Activated effector memory CD4-positive, alpha-beta T cell treated with anti-CD3 and anti-CD28 coated beads, Interleukin-2, amount 50 U/mL, for 16 hours (primary cell): Measurements from ENCODE around the gene ATP2A2.

Experiments used
- DNase-seq: peaks from one replicate; pipeline ENCODE4 v3.0.0-alpha.2; 2020

ATP2A2 gene

DNA sequence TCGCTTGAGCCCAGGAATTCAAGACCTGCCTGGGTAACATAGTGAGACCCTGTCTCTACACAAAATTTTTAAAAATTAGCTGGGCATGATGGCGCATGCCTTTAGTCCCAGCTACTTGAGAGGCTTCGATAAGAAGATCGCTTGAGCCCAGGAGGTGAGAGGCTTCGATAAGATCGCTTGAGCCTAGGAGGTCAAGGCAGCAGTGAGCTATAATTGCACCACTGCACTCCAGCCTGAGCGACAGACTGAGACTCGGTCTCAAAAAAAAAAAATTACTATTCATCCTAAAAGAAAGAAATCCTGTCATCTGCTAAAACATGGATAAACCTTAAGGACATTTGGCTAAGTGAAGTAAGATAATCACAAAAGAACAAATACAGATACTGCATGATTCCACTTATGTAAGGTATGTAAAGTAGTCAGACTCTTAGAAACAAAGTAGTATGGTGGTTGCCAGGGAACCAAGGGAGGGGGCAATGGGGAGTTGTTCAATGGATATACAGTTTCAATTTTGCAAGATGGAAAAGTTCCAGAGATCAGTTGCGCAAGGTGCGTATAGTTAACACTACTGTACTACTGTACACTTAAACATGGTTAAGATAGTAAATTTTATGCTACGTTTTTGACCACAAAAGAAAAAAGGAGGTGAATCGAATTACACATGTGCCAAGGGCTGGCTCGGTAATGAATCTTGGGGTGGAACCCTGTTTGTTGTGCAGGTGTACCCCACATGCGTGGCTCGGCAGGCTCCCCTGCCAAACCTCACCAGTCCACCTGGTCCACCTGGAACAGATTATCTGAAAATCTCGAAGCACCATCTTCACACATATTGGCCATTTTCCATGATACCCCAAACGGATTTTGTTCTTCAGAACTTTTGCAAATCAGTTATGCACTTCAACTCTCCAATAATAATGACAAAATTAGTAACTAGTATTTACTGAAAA, 18.3 kb upstream of the ATP2A2 start:
- DNase-seq = no peak

DNA sequence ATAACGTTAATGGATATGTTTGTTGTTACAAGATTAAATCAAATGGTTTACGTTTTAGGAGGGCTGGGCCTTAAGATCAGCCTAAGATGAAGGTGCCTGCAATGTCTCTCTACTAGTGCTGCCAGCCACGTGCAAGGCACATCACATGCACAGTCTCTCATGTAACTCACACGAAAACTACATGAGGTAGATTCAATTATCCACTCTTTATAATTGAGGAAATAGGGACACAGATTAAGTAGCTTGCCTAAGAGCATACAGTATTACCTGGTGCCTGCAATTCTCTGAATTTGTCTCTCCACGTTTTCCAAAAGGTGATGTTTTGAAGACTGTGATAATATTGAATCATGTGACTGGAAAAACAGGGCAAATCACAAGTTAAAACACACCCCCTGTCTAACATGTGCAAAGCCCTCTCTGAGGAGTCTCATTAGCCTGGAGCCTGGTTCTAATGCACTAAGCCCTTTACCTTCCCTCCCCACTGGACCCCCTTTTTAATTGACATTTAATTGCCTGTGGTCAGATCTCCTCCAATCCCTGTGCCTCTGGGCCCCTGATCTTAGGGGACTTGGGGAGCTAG, 14.6 kb upstream of the ATP2A2 start:
- no peak for DNase-seq

DNA sequence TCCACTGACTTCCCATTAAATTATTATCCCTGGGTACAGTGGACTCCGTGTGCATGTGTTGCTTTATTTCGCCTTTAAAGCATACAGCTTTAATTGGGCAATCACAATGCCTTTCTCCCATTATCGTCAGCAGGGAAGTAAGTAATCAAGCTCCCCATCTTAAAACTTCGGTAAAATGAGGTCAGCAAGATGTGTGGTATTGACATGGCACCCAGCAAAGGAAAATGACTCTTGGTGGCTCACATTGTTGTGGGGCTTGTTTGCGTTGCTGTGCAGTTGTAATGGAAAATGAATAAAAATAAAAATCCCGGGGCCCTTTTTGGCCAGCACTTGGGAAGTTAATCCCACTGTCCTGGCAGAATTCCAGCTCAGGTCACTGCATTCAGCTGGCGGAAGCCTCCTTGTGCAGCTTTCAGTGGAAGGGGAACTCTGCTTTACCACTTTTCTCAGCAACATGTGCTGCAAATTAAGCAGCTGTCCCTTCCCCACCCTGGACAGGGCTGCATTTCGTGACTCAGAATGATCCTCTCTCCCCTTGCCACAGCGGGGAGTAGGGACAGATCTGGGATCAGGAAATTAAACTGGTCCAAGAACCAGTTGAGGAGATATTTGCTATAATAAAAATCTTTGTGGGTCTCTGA, 13.9 kb upstream of the ATP2A2 start:
- no peak for DNase-seq

DNA sequence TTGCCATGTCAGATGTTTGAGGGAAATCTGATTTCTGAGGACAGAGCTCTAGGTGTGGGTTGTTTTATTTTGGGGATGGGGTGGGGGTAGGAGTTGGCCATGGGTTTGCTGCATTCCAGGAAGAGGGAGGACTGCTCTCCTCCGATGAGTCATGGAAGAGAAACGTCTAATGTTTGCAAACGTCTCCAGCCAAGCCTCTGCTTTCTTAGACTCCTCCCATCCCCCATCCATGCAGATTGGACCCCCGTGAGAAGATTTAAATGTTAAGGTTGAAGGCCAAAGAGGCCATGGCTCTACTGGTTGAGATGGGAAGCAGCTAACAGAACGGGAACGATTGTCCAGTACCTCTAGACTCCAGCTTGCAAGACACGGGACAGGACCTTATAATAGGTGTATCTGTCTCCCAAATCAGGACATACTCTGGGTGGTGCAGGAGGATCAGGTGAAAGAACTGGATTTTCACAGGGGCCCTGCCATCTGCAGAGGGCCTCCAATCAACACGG, 11.4 kb upstream of the ATP2A2 start:
- no peak for DNase-seq

DNA sequence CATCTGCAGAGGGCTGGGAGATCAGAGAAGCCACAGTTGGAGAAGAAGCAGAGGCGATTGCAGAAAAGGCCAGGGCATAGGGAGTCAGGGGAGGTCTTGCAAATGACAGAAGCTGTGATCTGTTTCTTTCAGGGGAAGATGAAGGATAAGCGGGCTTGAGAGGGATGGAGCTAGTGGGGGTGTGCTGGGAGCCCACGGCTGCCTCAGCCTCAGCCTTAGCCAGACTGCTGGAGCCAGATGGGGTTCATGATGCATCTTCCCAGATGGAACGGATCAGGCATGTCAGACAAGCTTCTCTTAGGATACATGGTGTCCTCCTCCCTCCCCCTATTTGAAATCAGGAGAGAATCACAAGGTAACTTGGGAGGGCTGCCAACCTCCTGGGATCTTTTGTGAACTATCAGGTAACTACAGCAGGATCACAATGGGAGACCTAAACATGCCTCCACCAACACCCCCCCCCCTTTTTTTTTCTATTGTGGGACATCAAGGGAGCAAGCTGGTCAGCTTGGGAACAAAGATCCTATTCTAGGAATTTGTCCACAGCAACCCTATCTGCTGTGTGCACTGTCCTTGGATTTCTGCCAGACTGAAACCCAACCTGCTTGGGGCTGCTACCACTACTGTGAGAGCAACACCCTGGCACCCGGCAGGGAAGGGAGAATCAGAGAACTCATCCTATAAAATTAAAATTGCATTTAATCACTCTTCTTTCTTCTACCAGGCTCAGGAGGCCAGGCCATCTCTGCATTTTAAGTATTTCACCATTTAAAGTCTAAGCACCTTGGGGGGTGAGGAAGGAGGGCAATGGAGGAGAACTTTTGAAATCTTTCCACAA, 10.7 kb upstream of the ATP2A2 start:
- DNase-seq = no peak

DNA sequence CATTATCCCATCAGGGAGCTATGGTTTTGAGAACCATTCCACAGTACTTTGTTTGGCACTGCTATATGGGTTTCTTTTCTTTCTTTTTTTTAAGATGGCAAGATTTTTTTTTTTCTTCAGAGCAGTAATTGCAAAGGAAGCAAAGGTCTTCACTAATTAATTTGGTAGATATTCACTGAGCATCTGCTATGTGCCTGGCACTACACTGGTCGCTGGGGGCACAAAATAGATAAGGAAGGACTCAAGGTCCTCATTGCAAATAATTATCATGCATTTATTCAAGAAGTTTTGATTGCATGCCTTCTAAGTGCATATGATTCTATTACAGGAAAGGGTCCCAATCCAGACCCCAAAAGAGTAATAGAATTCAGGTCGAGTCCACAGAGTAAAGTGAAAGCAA, 10.0 kb upstream of the ATP2A2 start:
- no peak for DNase-seq

DNA sequence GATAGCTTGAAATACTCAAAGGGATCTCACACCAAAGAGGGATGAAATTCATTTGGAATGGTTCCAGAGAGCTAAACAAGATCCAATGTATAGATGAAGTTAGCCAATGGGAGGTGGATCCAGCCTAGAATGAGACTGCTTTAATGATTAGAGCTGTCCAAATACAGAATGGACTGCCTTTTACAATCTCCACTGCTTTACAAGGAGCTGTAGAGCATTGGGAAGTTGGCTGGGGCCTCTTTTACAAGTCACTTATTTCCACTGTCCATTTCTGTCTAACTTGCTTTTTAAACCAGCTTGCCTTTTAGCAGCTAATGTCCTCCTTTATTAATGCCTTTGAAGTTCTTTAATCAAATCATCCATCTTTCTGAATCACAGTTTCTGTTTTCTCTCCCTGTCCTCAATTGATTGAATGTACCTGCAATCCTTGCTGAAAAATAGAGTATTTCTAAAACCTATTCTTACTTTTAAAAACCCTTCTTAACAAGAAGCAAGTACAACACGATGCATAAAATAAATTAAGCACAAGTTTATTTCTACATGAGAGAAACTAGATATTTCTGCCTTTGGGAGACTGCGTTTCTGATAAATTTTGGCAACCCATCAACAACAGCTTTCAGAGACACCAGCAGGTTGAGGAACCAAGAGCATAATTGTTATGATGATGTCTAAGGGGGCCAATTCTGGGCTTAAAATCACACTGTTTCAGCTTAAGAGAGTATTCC, 3.4 kb upstream of the ATP2A2 start:
- DNase-seq = no peak

DNA sequence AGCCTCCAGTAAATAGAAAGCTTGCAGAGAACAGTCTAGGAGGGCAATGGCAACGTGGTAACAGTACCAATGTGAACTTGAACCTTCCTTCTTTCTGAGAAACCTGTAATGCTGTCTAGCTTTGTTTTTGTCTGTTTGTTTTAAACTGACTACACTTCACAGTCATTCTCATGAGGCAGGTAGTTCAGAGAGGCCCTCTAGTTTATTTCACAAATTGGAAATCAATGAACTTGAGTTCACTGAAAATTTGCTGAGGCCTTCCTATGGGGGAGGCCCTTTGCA, 2.9 kb upstream of the ATP2A2 start:
- DNase-seq = no peak

DNA sequence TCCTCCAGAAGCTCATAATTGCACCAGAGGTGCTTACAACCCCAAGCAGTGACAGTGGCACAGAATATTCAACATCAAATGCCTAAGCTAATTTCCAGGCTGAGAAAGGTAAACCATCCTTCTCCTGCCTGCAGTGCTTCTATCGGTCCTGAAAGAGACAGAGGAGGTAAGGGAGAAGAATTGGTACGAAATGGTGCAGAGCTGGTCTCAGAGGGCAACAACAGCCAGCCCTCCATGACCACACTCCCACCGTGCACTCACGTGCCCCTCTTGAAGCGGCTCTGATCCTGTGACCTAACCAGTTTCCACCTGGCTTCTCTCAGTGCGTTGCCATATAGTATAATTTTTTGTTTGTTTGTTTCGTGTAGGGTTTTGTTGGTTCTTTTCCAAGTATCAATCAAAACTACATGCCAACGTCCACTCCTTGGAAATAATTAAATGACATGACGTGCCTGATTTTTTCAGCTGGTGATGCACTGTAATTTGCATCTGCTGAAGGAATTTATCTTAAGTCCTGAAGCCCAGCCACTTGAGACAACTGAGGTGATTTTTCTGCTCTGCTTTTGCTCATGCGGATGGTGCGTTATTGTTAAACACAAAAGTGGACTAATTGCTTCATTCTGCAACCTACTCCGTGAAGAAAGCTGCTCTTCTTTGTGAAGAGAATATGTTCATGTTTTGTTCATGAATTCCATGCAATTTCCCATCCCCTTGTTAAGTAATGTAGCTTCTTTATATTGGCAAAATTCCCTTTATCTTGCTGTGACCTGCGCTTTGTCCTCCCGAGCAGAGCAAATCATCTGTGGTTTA, 1.3 kb upstream of the ATP2A2 start:
- DNase-seq = no peak

DNA sequence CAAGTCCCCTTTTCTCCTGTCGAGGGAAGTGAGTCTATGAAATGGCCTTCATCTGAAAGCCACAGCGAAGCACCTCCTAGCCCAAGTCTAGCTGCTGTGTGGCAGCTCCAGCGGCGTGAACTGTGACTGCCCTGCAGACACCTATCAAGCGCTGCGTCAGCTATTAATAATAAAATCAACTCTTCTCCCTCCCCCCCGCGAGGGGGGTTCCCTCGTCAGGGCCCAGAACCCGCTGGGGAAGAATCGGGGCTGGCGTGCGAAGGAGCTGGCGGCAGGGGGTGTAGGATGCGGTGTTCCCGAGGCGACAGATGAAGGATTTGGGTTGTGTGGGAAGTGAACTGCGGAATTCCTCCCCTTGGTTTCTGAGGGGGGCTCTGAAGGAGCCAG, 662 bp upstream of the ATP2A2 start:
- DNase-seq = peak; percentile 87

DNA sequence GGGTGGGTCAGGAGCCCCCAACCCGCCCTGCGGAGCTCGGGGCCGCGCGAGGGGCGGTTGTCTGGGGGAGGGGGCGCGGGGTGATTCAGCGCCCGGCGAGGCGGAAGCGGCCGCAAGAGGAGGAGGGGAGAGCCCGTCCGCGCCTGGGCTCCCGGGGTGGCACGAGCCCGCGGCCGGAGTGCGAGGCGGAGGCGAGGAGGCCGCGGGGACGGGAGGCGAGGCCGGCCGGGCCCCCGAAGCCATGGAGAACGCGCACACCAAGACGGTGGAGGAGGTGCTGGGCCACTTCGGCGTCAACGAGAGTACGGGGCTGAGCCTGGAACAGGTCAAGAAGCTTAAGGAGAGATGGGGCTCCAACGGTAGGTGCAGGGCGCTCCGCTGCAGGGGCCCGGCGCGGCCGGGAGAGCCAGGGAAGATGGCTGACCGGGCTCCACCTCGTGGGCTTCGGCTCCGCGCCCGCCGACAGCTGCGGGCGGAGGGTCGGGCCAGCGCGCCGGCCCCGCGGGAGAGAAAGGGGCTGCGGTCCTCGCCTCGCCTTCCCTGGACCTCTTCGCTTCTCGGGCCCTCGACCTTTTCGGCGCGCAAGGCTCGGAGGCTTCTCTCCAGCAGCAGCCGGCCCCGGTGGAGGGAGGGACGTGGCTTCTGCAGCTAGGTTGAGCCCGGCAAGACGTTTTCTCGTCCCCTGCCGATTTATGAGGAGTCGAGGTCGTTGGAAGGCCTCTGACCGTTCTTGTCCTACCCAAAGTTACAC, 677 bp downstream of the ATP2A2 start:
- peak; percentile 81 for DNase-seq

DNA sequence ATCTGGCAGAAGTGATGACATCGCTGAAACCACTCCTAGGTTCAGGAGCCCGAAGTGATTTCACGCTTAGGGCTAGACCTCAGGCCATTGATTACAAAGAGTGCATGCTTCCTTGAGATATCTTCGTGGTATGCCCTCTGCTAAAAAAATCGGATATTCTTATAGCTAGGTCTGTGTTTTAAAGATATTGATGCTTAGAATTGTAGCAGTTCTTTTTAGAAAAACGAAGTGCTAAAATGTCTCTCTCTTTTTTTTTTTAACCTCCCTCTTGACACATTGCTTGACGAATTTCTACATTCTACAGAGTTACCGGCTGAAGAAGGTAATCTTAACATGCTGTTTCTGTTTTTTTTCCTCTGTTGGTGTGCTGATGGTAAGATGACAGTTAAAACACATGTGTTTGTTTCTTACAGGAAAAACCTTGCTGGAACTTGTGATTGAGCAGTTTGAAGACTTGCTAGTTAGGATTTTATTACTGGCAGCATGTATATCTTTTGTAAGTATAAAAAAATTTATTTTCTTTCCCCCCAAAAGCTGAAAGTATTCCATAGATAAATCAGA, 1.3 kb downstream of the ATP2A2 start:
- no peak for DNase-seq

DNA sequence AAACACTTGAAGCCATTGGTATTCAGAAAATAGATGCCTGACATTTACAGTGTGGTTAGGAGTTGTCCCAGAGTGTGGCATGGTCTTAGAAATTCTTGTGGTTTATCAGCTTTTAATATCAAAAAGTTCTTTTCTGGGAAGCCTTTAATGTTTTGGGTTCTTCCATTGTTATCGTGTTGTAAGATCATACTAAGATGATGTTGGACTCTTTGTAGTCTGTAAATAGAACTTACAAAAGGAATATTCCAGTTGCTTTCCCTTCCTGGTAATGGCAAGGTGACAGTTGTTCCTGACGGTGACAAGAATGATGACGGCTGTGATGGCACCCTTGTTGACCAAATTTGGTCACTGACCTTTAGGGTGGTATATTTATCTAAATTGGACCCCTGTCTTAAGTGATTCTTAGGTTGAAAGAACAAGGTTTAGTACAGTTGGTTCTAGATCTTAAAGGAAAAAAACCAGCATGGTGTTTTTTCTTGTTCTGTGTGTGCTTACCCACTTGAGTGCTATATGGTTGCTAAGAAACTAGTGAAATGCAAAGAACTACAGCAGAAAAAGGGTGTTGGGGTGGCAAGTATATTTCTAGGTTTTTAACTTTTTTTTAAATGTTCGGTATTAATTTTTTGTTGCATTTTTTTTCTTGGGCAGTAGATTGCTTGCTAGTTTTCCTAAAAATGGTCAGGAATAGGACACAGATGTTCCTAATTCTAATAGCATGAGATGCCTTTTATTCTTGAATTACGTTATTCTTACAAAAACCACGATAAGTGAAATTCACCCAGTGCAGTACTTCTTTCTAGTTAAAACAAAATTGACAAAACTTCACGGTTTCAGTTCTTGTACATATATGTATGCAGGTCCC, 2.1 kb downstream of the ATP2A2 start:
- DNase-seq = no peak

DNA sequence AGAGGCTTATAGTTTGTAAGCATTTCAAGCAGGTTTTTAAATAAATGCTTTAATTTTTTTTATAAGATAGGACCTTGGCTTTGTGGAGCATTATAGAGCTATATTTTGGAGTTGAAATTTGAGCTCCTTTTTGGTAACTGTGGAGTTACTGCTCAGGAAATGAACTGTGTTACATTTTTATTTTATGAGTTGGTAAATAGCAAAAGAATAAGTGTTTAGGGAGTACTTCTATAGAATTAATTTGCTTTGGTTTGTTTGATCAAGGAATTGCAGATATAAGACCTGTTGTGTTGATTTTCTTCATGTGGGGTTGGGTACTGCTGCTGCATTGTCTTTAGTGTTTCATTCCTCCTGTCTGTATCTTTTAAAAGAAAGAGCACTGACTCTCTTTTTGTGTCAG, 3.5 kb downstream of the ATP2A2 start:
- no peak for DNase-seq

DNA sequence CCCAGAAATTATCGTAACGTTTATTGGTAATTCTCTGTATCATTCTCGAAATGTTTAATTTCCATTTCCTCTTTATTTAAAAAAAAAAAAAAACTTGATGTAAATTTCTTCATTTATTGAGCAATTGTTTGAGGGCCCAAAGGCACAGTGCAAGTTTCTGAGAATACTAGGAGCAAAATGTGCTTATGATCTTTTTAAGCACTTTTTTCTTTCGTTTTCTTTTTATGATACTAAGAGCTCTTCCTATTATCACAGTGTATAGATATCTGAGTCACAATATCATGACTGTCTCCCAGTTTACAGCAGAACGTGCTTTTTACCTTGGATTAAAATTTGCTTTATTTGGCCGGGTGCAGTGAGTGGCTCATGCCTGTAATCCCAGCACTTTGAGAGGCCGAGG, 5.6 kb downstream of the ATP2A2 start:
- no peak for DNase-seq

DNA sequence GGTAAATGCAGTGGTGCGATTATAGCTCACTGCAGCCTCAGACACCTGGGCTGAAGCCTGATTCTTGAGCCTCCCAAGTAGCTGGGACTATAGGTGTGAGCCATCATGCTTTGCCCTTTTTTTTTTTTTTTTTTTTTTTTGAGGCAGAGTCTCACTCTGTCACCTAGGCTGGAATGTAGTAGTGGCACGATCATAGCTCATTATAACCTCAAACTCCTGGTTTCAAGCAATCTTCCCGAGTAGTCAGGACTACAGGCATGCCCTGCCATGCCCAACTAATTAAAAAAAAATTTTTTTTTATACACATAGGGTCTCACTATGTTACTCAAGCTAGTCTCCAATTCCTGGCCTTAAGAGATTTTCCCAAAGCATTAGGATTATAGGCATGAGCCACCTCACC, 6.9 kb downstream of the ATP2A2 start:
- no peak for DNase-seq

DNA sequence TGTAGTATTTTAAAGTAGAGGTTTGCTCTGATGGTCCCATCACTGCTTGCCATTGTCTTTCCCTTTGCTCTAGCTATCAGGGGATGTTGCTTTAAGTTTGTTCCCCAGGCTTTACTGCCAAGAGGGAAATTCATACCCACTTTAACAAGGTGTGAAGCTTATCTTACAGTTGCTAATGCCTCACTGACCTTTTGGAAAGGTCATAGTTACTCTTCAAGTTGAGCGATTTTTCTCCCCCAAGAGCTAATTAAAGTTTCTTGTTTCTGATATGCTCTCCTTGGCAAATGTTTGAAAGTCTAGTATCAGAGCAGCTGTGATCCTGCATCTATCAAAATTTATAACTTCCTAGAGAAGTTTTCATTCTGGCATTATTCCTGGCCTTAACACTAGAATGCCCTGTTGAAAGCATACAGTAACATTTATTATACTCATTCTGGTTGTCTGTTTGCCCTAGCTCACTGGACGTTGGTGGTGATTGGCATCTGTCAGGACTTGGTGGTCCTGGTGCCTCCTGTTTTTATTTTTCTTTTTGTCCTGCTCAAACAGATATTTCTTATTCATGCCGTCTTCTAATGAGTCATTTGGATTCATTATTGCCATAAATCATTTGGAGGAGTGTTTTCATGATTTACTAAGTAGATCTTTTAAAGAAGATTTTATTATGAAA, 8.1 kb downstream of the ATP2A2 start:
- no peak for DNase-seq

DNA sequence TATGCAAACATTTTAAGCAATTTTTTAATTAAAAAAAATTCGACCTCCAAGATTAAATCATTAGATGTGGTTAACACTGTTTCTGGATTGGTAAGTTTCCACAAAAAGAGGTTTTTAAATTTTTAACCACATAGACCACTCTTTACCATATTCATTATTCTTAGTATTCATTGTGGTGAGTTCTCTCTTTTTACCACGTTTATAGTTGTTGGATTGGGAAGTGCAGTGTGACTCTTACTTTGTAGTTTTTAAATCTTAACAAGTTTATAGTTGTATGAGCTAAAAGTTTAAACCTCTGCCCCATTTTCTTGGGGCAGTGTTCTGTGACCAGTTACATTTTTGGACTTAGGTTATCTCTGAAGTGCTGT, 8.6 kb downstream of the ATP2A2 start:
- DNase-seq = no peak
